Activated B cell treated with CpG ODN at 0.5 μM for 24 hours (primary cell): Measurements from ENCODE around the gene C14orf132. TPM values are rescaled to one million over a fixed set of nuclear protein-coding genes. Genes with fewer than 3 reads are reported as not detected.

ENCODE experiments used
- ATAC-seq: fragments of 200-7000 bp; cut with Tn5 transposase; one replicate; pipeline ENCODE4 v1.10.0; 2021; ENCODE audit warnings: low read depth, mild to moderate bottlenecking, moderate library complexity
- CTCF ChIA-PET: fragments of 350-600 bp; sonication (Branson Sonifier 250); formaldehyde crosslinking; loops from one replicate; lab custom pipeline; 2021; ENCODE audit warnings: antibody characterized with exemption; lab: Charles Lee
- POLR2A ChIA-PET: fragments of 350-600 bp; sonication (Branson Sonifier 250); formaldehyde crosslinking; loops from one replicate; lab custom pipeline; 2021; ENCODE audit warnings: antibody characterized with exemption; lab: Charles Lee
- DNase-seq: peaks from one replicate; pipeline ENCODE4 v3.0.0; 2022
- H3K27ac Mint-ChIP-seq: one replicate; pipeline ENCODE4 v1.8.0; 2020; ENCODE audit warnings: mixed read lengths
- H3K27me3 Mint-ChIP-seq: one replicate; pipeline ENCODE4 v1.8.0; 2021; ENCODE audit warnings: mixed read lengths
- H3K36me3 Mint-ChIP-seq: one replicate; pipeline ENCODE4 v1.8.0; 2021; ENCODE audit warnings: low read depth, mixed read lengths
- H3K4me1 Mint-ChIP-seq: one replicate; pipeline ENCODE4 v1.8.0; 2021; ENCODE audit warnings: mixed read lengths
- H3K4me3 Mint-ChIP-seq: one replicate; pipeline ENCODE4 v1.8.0; 2020; ENCODE audit warnings: mild to moderate bottlenecking, mixed read lengths
- H3K9me3 Mint-ChIP-seq: one replicate; pipeline ENCODE4 v1.8.0; 2020; ENCODE audit warnings: mixed read lengths
- intact Hi-C: fragments of 100-400 bp; cut with micrococcal nuclease; formaldehyde crosslinking; loops from one replicate; pipeline ENCODE4 v1.15.1; 2024
- total RNA-seq: library from RNA; stranded (reverse); gene quantifications from 2 replicates; pipeline ENCODE4 v1.2.3, GENCODE V29; 2022
- TF ChIP-seq, protein P1 (sequence below): fragments of 200-600 bp; IDR thresholded peaks from one replicate; pipeline ENCODE4 v1.8.0; 2022; ENCODE audit warnings: antibody characterized with exemption, mild to moderate bottlenecking

Gene C14orf132
- total RNA-seq, 1 donor from 2014 or later, result 0.16 TPM

DNA sequence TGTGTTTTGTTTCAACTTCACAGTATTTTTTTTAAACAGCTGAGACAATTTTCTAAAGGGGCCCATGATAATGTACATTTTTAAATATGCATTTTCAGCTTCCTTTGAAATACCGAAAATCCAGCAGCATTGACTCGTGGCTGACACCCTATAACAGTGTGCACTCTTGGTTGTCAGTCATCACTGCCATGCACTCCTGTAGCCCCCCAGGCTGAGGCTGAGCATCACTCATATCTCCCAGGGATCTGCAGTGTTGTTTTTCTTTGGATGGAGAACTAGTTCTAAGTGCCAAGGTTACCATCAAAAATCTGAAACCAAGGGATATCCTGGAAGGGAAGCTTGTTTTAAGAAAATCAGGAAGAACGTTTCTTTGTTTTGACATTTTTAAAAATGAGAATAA lies 81.2 kb downstream of the C14orf132 start:
- ATAC-seq, result no peak
- no peaks in the 10 kb centered on the region for H3K27me3 Mint-ChIP-seq
- no peaks in the 10 kb centered on the region for H3K36me3 Mint-ChIP-seq
- no peak for DNase-seq
- ChIA-PET CTCF (no interaction called here), POLR2A (no interaction called here)
- no peak overlapping the region for H3K4me3 Mint-ChIP-seq
- H3K27ac Mint-ChIP-seq, result no peak overlapping the region
- H3K4me1 Mint-ChIP-seq, result peaks cover 20% of the 10 kb centered on the region
- intact Hi-C loops, result no loop called here
- TF ChIP-seq, protein P1, sequence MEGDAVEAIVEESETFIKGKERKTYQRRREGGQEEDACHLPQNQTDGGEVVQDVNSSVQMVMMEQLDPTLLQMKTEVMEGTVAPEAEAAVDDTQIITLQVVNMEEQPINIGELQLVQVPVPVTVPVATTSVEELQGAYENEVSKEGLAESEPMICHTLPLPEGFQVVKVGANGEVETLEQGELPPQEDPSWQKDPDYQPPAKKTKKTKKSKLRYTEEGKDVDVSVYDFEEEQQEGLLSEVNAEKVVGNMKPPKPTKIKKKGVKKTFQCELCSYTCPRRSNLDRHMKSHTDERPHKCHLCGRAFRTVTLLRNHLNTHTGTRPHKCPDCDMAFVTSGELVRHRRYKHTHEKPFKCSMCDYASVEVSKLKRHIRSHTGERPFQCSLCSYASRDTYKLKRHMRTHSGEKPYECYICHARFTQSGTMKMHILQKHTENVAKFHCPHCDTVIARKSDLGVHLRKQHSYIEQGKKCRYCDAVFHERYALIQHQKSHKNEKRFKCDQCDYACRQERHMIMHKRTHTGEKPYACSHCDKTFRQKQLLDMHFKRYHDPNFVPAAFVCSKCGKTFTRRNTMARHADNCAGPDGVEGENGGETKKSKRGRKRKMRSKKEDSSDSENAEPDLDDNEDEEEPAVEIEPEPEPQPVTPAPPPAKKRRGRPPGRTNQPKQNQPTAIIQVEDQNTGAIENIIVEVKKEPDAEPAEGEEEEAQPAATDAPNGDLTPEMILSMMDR, result no peak
- no peaks in the 10 kb centered on the region for H3K9me3 Mint-ChIP-seq

DNA sequence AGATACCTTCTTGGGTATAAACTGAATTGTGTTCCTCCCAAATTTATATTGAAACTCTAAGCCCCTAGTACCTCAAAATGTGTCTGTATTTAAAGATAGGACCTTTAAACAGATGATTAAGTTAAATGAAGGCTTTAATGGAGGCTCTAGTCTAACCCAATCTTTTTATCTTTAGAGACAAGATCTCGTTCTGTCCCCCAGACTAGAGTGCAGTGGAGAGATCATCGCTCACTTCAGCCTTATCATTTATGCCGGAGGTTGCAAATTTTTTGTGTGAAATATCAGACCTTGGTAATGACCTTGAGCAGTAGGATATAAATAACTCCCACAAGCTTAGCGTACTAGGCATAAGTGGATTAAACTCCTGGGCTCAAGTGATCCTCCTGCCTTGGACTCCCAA lies 81.8 kb downstream of the C14orf132 start:
- intact Hi-C loops, result no loop called here
- ATAC-seq, result no peak

DNA sequence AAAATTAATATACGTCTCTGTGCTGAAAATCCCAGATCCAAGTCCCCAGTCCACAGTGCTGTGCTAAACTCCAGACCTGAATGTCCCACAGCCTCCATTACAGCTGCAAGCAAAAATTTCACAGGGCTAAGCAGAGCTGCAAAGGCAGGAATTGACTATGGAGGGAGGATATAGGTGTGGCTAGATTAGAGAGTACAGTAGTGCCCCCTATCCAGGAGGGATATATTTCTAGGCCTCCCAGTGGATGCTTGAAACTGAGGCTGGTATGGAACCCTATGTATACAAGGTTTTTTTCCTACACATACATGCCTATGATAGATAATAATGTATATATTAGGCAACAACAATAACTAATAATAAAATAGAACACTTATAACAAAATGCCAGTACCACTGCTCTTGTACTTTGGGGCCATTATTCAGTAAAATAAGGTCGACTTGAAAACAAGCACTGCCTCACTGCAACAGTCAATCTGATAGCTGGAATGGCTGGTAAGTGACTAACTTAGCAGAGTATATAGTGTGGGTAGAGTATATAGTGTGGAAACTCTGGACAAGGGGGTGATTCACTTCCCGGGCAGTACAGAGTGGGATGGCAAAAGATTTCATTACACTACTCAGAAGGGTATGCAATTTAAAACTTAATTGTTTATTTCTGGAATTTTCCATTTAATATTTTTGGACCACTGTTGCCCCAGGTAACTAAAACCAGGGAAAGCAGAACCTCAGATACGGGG lies 82.7 kb downstream of the C14orf132 start:
- TF ChIP-seq, protein P1, result no peak
- CTCF ChIA-PET, result no interaction called here
- no peak for DNase-seq
- Mint-ChIP-seq H3K27me3 (peaks cover 4% of the 10 kb centered on the region), H3K4me3 (no peak overlapping the region), H3K4me1 (peaks cover 34% of the 10 kb centered on the region), H3K9me3 (no peaks in the 10 kb centered on the region), H3K36me3 (no peaks in the 10 kb centered on the region), H3K27ac (no peak overlapping the region)
- POLR2A ChIA-PET, result no interaction called here
- intact Hi-C loops, result no loop called here
- ATAC-seq, result no peak

More for the DNA sequence above, 81.8 kb downstream of the C14orf132 start:
- no peak for DNase-seq
- Mint-ChIP-seq H3K4me3 (no peak overlapping the region), H3K36me3 (no peaks in the 10 kb centered on the region), H3K27ac (no peak overlapping the region), H3K9me3 (no peaks in the 10 kb centered on the region), H3K27me3 (peaks cover 2% of the 10 kb centered on the region), H3K4me1 (peaks cover 25% of the 10 kb centered on the region)
- POLR2A ChIA-PET, result no interaction called here
- CTCF ChIA-PET, result no interaction called here
- TF ChIP-seq, protein P1, result no peak

DNA sequence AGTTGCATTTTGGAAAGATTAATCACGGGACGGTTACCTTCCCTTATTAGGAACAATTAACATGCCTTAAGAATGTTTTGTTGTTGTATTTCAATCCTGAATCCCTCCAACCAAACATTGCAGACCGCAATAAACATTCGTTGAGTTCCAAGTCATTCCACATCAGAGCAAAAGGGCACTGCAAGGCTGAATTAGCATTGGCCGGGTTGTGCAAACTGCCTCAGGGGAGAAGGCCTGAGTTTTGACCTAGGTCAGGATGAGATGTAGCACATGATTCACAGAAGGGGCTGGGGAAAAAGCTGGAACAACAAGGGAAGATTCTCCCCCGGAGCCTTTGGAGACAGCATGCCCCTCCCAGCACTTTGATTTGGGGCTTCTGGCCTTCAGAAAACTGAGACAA lies 83.3 kb downstream of the C14orf132 start:
- peaks cover 4% of the 10 kb centered on the region for H3K27me3 Mint-ChIP-seq
- CTCF ChIA-PET, result no interaction called here
- H3K36me3 Mint-ChIP-seq, result no peaks in the 10 kb centered on the region
- POLR2A ChIA-PET, result no interaction called here
- no peak overlapping the region for H3K4me3 Mint-ChIP-seq
- intact Hi-C loops, result no loop called here
- no peaks in the 10 kb centered on the region for H3K9me3 Mint-ChIP-seq
- no peak for ATAC-seq
- H3K4me1 Mint-ChIP-seq, result peaks cover 41% of the 10 kb centered on the region
- TF ChIP-seq, protein P1, result no peak
- DNase-seq, result no peak
- no peak overlapping the region for H3K27ac Mint-ChIP-seq

DNA sequence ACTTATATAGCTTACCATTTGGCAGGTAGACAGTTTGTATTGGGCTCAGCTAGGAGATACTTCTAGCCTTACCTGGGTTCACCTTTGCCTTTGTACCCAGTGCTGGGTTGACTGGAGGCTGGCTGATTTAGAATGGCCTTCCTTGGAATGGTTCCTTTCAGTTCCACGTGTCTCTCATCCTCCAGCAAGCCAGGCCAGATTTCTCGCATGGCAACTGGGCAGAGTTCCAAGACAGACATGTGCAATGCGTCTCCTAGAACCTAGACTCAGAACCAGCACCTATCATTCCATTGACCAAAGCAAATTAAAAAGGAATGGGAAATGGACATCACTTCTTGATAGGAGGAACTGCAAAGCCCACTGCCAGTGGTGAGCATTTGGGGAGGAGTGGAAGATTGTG lies 86.4 kb downstream of the C14orf132 start:
- POLR2A ChIA-PET, result no interaction called here
- Mint-ChIP-seq H3K27ac (no peak overlapping the region), H3K4me3 (no peak overlapping the region), H3K9me3 (no peaks in the 10 kb centered on the region), H3K36me3 (no peaks in the 10 kb centered on the region), H3K27me3 (peaks cover 8% of the 10 kb centered on the region), H3K4me1 (peaks cover 54% of the 10 kb centered on the region)
- intact Hi-C loops, result no loop called here
- ATAC-seq (no peak), DNase-seq (no peak)
- TF ChIP-seq, protein P1, result no peak
- CTCF ChIA-PET, result no interaction called here
